H1 (cell line): ENCODE results near the gene MAP6D1. TPM values are rescaled to one million over a fixed set of nuclear protein-coding genes. Genes with fewer than 3 reads are reported as not detected.

Experiments used
- CTCF ChIA-PET: fragments of 300-600 bp; sonication (Branson Sonifier 250); formaldehyde crosslinking; loops from one replicate; lab custom pipeline; 2021; ENCODE audit not compliant: partially characterized antibody; lab: Charles Lee
- POLR2A ChIA-PET: fragments of 300-600 bp; sonication (Branson Sonifier 250); formaldehyde crosslinking; loops from one replicate; lab custom pipeline; 2021; ENCODE audit warnings: inconsistent platforms; ENCODE audit not compliant: partially characterized antibody; lab: Charles Lee
- DNase-seq, 2 experiments: peaks; one replicate each; pipeline versions ENCODE4 v3.0.0 to v3.0.0-alpha.2; 2010 to 2022; ENCODE audit warnings: low spot score in 2 of 2, low read depth in 1 of 2, mixed read lengths in 1 of 2
- FAIRE-seq: peaks from 2 replicates; lab custom pipeline; 2011; peaks lifted over from hg19 to GRCh38; lab: Jason Lieb, UNC
- H2AFZ ChIP-seq: 2 replicates; pipeline ENCODE4 v1.8.1; 2012; ENCODE audit warnings: low read length, inconsistent platforms
- H2AK5ac ChIP-seq: 2 replicates; pipeline ENCODE4 v1.6.1; 2013; ENCODE audit warnings: low read depth, low read length
- H2BK120ac ChIP-seq: replicated peaks from 2 replicates; pipeline ENCODE3; 2013; ENCODE audit warnings: low read depth, low read length, inconsistent platforms
- H2BK12ac ChIP-seq: 2 replicates; pipeline ENCODE4 v1.6.1; 2013; ENCODE audit warnings: low read depth, low read length
- H2BK15ac ChIP-seq: 2 replicates; pipeline ENCODE4 v1.6.1; 2013; ENCODE audit warnings: low read length
- H2BK20ac ChIP-seq: 2 replicates; pipeline ENCODE4 v1.6.1; 2013; ENCODE audit warnings: low read length
- H2BK5ac ChIP-seq: 2 replicates; pipeline ENCODE4 v1.6.1; 2013; ENCODE audit warnings: low read depth, low read length
- H3K14ac ChIP-seq: 2 replicates; pipeline ENCODE4 v1.6.1; 2013; ENCODE audit warnings: inconsistent platforms; ENCODE audit not compliant: insufficient read length
- H3K18ac ChIP-seq: 2 replicates; pipeline ENCODE4 v1.6.1; 2013; ENCODE audit warnings: low read length; ENCODE audit errors: extremely low read depth
- H3K23ac ChIP-seq: 2 replicates; pipeline ENCODE4 v1.6.1; 2013; ENCODE audit warnings: inconsistent platforms; ENCODE audit not compliant: insufficient read length
- H3K23me2 ChIP-seq: 2 replicates; pipeline ENCODE4 v1.6.1; 2013; ENCODE audit warnings: low read depth, low read length
- H3K27ac ChIP-seq: 2 replicates; pipeline ENCODE4 v1.6.1; 2011; ENCODE audit warnings: low read depth, low read length, inconsistent platforms
- H3K27me3 ChIP-seq, 4 experiments: replicated peaks in 1 of 4; 1 replicate in 1 of 4; 2 replicates in 3 of 4; pipeline versions ENCODE4 v1.6.1 to v1.8.1; 2011 to 2013; ENCODE audit warnings: low read length in 3 of 4, mild to moderate bottlenecking in 3 of 4, inconsistent platforms in 2 of 4, mixed read lengths in 2 of 4, moderate library complexity in 1 of 4; ENCODE audit not compliant: control insufficient read depth in 3 of 4, insufficient read depth in 3 of 4; ENCODE audit errors: extremely low read depth in 1 of 4
- H3K36me3 ChIP-seq, 4 experiments: 2 replicates each; pipeline versions ENCODE4 v1.6.1 to v1.8.1; 2011 to 2013; ENCODE audit warnings: mild to moderate bottlenecking in 4 of 4, low read length in 3 of 4, moderate library complexity in 2 of 4, control low read depth in 1 of 4, inconsistent platforms in 1 of 4; ENCODE audit not compliant: insufficient read depth in 4 of 4, control insufficient read depth in 2 of 4
- H3K4ac ChIP-seq: replicated peaks from 2 replicates; pipeline ENCODE3; 2013; ENCODE audit warnings: low read length, low read depth, mixed read lengths, inconsistent platforms; ENCODE audit not compliant: insufficient read length
- H3K4me1 ChIP-seq, 4 experiments: replicated peaks in 1 of 4; 1 replicate in 1 of 4; 2 replicates in 3 of 4; pipeline versions ENCODE4 v1.6.1 to v1.8.1; 2011 to 2013; ENCODE audit warnings: low read length in 3 of 4, inconsistent platforms in 2 of 4, mixed read lengths in 1 of 4; ENCODE audit not compliant: insufficient read depth in 4 of 4, control insufficient read depth in 3 of 4
- H3K4me2 ChIP-seq, 2 experiments: 2 replicates each; pipeline versions ENCODE4 v1.6.1 to v1.8.1; 2011 to 2013; ENCODE audit warnings: low read depth in 2 of 2, low read length in 2 of 2, control low read depth in 1 of 2, inconsistent platforms in 1 of 2, mild to moderate bottlenecking in 1 of 2; ENCODE audit not compliant: insufficient read depth in 1 of 2
- H3K4me3 ChIP-seq, 4 experiments: fragments of 200-600, 300-600 bp in 1 of 4; sonication (generic), shearing (Covaris generic), sonication (Bioruptor Twin) in 1 of 4; 2 replicates each; pipeline versions ENCODE4 v1.5.1 to v1.8.1; 2011 to 2016; ENCODE audit warnings: low read length in 4 of 4, low read depth in 3 of 4, control low read depth in 2 of 4, inconsistent platforms in 2 of 4, mild to moderate bottlenecking in 2 of 4, mixed read lengths in 1 of 4, moderate library complexity in 1 of 4; ENCODE audit not compliant: insufficient read depth in 2 of 4; ENCODE audit errors: extremely low read depth in 1 of 4
- H3K56ac ChIP-seq: replicated peaks from 2 replicates; pipeline ENCODE3; 2013; ENCODE audit warnings: low read depth, mild to moderate bottlenecking, mixed read lengths, low read length, inconsistent platforms; ENCODE audit not compliant: insufficient read length
- H3K79me1 ChIP-seq: 2 replicates; pipeline ENCODE4 v1.6.1; 2013; ENCODE audit warnings: low read depth, low read length, control low read depth
- H3K79me2 ChIP-seq, 2 experiments: 2 replicates each; pipeline versions ENCODE4 v1.6.1 to v1.8.1; 2012 to 2013; ENCODE audit warnings: low read length in 2 of 2, mild to moderate bottlenecking in 2 of 2, inconsistent platforms in 1 of 2; ENCODE audit not compliant: insufficient read depth in 2 of 2, control insufficient read depth in 1 of 2
- H3K9ac ChIP-seq, 4 experiments: replicated peaks in 1 of 4; 1 replicate in 1 of 4; 2 replicates in 3 of 4; pipeline versions ENCODE4 v1.6.1 to v1.8.1; 2011 to 2013; ENCODE audit warnings: low read depth in 3 of 4, low read length in 3 of 4, control low read depth in 2 of 4, mild to moderate bottlenecking in 2 of 4, moderate library complexity in 2 of 4, inconsistent platforms in 1 of 4; ENCODE audit errors: extremely low read depth in 1 of 4
- H3K9me3 ChIP-seq, 2 experiments: 2 replicates each; pipeline versions ENCODE4 v1.6.1 to v1.8.1; 2012 to 2013; ENCODE audit warnings: mild to moderate bottlenecking in 2 of 2, moderate library complexity in 2 of 2, control low read depth in 1 of 2, inconsistent platforms in 1 of 2, low read depth in 1 of 2, low read length in 1 of 2, mixed read lengths in 1 of 2; ENCODE audit not compliant: insufficient read depth in 2 of 2
- H4K20me1 ChIP-seq, 2 experiments: replicated peaks in 1 of 2; 2 replicates each; pipeline versions ENCODE3 to v1.8.1; 2011 to 2013; ENCODE audit warnings: inconsistent platforms in 2 of 2, low read length in 2 of 2, mild to moderate bottlenecking in 1 of 2; ENCODE audit not compliant: insufficient read depth in 2 of 2, control insufficient read depth in 1 of 2
- H4K5ac ChIP-seq: 2 replicates; pipeline ENCODE4 v1.6.1; 2013; ENCODE audit warnings: low read length, low read depth, mixed read lengths, inconsistent platforms; ENCODE audit not compliant: insufficient read length
- H4K8ac ChIP-seq: 2 replicates; pipeline ENCODE4 v1.8.0; 2013; ENCODE audit warnings: mild to moderate bottlenecking, moderate library complexity, low read length, inconsistent platforms; ENCODE audit not compliant: insufficient read depth; ENCODE audit errors: extremely low read depth
- H4K91ac ChIP-seq: replicated peaks from 2 replicates; pipeline ENCODE3; 2013; ENCODE audit warnings: low read length, mixed read lengths, inconsistent platforms; ENCODE audit not compliant: insufficient read length
- CTCF ChIP-seq, 3 experiments: IDR thresholded peaks; 1 replicate in 2 of 3; 2 replicates in 1 of 3; pipeline versions ENCODE4 v1.5.1 to v1.6.1; 2011; ENCODE audit warnings: low read length in 3 of 3, mild to moderate bottlenecking in 3 of 3, inconsistent platforms in 2 of 3, low read depth in 1 of 3, moderate library complexity in 1 of 3; ENCODE audit not compliant: insufficient read depth in 1 of 3; ENCODE audit errors: control extremely low read depth in 1 of 3
- FOSL1 ChIP-seq: IDR thresholded peaks from 2 replicates; pipeline ENCODE4 v1.6.1; 2011; ENCODE audit warnings: mild to moderate bottlenecking, low read depth, low read length, moderate library complexity; ENCODE audit not compliant: insufficient read depth
- GABPA ChIP-seq: IDR thresholded peaks from 2 replicates; pipeline ENCODE4 v1.6.1; 2011; ENCODE audit warnings: mild to moderate bottlenecking, low read length, moderate library complexity, borderline replicate concordance; ENCODE audit not compliant: insufficient read depth
- HDAC2 ChIP-seq, 2 experiments: fragments of 300-600 bp in 1 of 2; sonication (generic) in 1 of 2; IDR thresholded peaks; 2 replicates each; pipeline ENCODE4 v1.6.1; 2011 to 2012; ENCODE audit warnings: low read depth in 2 of 2, low read length in 2 of 2, mild to moderate bottlenecking in 2 of 2, moderate library complexity in 2 of 2, borderline replicate concordance in 1 of 2, inconsistent platforms in 1 of 2
- RFX5 ChIP-seq: IDR thresholded peaks from 2 replicates; pipeline ENCODE4 v1.6.1; 2011; ENCODE audit warnings: low read depth, low read length, improper control_type of control experiment, borderline replicate concordance
- TAF7 ChIP-seq: optimal IDR thresholded peaks from 2 replicates; pipeline ENCODE3; 2011; ENCODE audit warnings: low read depth, mild to moderate bottlenecking, inconsistent platforms, low read length, moderate library complexity, borderline replicate concordance
- YY1 ChIP-seq: IDR thresholded peaks from 2 replicates; pipeline ENCODE4 v1.6.1; 2011; ENCODE audit warnings: low read depth, mild to moderate bottlenecking, low read length
- WGBS, 2 experiments: shearing (Covaris generic) in 1 of 2; methylation state at CpG; one replicate each; pipeline versions ENCODE4 v1.1.6 to v1.1.7; 2013 to 2015; ENCODE audit warnings: low lambda C conversion rate in 2 of 2, mixed read lengths in 2 of 2, inconsistent platforms in 1 of 2, low coverage in 1 of 2, missing lambda C conversion rate in 1 of 2; ENCODE audit not compliant: insufficient replicate concordance in 2 of 2, insufficient coverage in 1 of 2, insufficient read length in 1 of 2; ENCODE audit errors: extremely low coverage in 1 of 2, missing lambda C conversion rate in 1 of 2; 5-methylcytosine and 5-hydroxymethylcytosine counted together
- polyA plus RNA-seq, 7 experiments: library from polyadenylated mRNA; depleted of rRNA in 3 of 7; stranded (reverse) in 5 of 7; unstranded in 2 of 7; fragments of >200 nt in 5 of 7; fragments of 200-250 nt in 2 of 7; gene quantifications; 1 replicate in 5 of 7; 2 replicates in 1 of 7; 4 replicates in 1 of 7; pipeline versions ENCODE4 v1.2.1 to v1.2.3, GENCODE V29; 2011 to 2013; ENCODE audit warnings: missing spikeins in 2 of 7, mixed read lengths in 2 of 7
- total RNA-seq: library from RNA; stranded (reverse); fragmentation: NEBNext Ultra II Directional; extraction: Animal tissue kit (Norgen Biotek cat#: 25700); gene quantifications from 2 replicates; pipeline ENCODE4 v1.2.1, GENCODE V29; 2021

Gene MAP6D1
- total and polyA plus RNA-seq, 2 of the 8 experiments (the other 6 are each of a cell fraction or from before 2014, with no cell fraction given), result 4.8 to 5.2 TPM

- H3K79me2 ChIP-seq, result no peaks in the 10 kb centered on the region
- no peak overlapping the region for H2BK20ac ChIP-seq
- H3K18ac ChIP-seq, result no peak overlapping the region
- H3K23ac ChIP-seq, result no peak overlapping the region
- H2AFZ ChIP-seq, result no peak overlapping the region
- no peak overlapping the region for H3K14ac ChIP-seq
- DNase-seq, result no peak
- H4K5ac ChIP-seq, result no peak overlapping the region
- no peak overlapping the region for H3K27ac ChIP-seq
- peaks cover 2 to 5% of the 10 kb centered on the region in 2 experiments for H4K20me1 ChIP-seq
- H2BK15ac ChIP-seq, result no peak overlapping the region
- no peak overlapping the region for H3K4ac ChIP-seq
- CTCF ChIA-PET, result interaction anchor here (0.7 kb wide), 1 partner anchor 290 kb away, joined by 3 read pairs; no protein-coding TSS in a partner anchor
- H3K4me2 ChIP-seq, result no peak overlapping the region
- no peak overlapping the region for H2BK120ac ChIP-seq
- TF ChIP-seq GABPA (no peak), FOSL1 (no peak), RFX5 (no peak), YY1 (no peak), HDAC2 (IDR thresholded peaks at IDR 0.05; ENCODE audit: borderline replicate concordance in 1 of 2, low read depth in 2 of 2, low read length in 2 of 2) (no peak), CTCF (IDR thresholded peaks at IDR 0.05; ENCODE audit: control extremely low read depth in 1 of 3, insufficient read depth in 1 of 3, low read depth in 1 of 3, low read length in 3 of 3) (no peak), TAF7 (no peak)
- H3K9ac ChIP-seq, result no peak overlapping the region
- 97% methylated on average over 9 of the region's 9 CpGs; no CpG with 5 or more reads in 1 of the 2 experiments for WGBS, 2 experiments
- H4K91ac ChIP-seq, result no peak overlapping the region
- no peak overlapping the region for H2BK5ac ChIP-seq
- no peak overlapping the region for H3K56ac ChIP-seq
- no peak overlapping the region for H4K8ac ChIP-seq
- POLR2A ChIA-PET, result no interaction called here
- FAIRE-seq, result no peak
- H3K27me3 ChIP-seq, result no peaks in the 10 kb centered on the region
- H2AK5ac ChIP-seq, result no peak overlapping the region
- H3K79me1 ChIP-seq, result no peaks in the 10 kb centered on the region
- H2BK12ac ChIP-seq, result no peak overlapping the region
- H3K9me3 ChIP-seq, result no peaks in the 10 kb centered on the region
- peaks cover 16 to 38% (median 31%) of the 10 kb centered on the region in 4 experiments for H3K36me3 ChIP-seq
- H3K23me2 ChIP-seq, result no peaks in the 10 kb centered on the region
- H3K4me3 ChIP-seq, result no peak overlapping the region
- no peaks in the 10 kb centered on the region for H3K4me1 ChIP-seq
Measured at GRCh38 chr3:183769453-183769852, 55.9 kb downstream of the MAP6D1 start.
